CD14-positive monocyte (primary cell): ENCODE results near the gene HPS1. TPM values are rescaled to one million over a fixed set of nuclear protein-coding genes. Genes with fewer than 3 reads are reported as not detected.

Experiments
- DNase-seq, 3 donors: peaks; one replicate each; pipeline ENCODE4 v3.0.0-alpha.2; 2011 to 2022
- H2AFZ ChIP-seq: 2 replicates; pipeline ENCODE4 v1.6.0; 2012; ENCODE audit warnings: mild to moderate bottlenecking, low read depth, low read length, inconsistent platforms; ENCODE audit not compliant: insufficient read depth, poor library complexity, severe bottlenecking
- H3K27ac ChIP-seq, 2 donors: 1 replicate in 1 of 2; 2 replicates in 1 of 2; pipeline ENCODE4 v1.5.1; 2012 to 2013; ENCODE audit warnings: low read length in 2 of 2, control low read depth in 1 of 2, inconsistent platforms in 1 of 2, low read depth in 1 of 2, mild to moderate bottlenecking in 1 of 2
- H3K27me3 ChIP-seq, 2 donors: one replicate each; pipeline versions ENCODE4 v1.6.0 to v1.6.1; 2011 to 2013; ENCODE audit warnings: low read length in 2 of 2; ENCODE audit not compliant: control insufficient read depth in 2 of 2, insufficient read depth in 2 of 2
- H3K36me3 ChIP-seq, 2 donors: replicated peaks in 1 of 2; 1 replicate in 1 of 2; 2 replicates in 1 of 2; pipeline versions ENCODE4 v1.5.1 to v1.6.1; 2012 to 2013; ENCODE audit warnings: low read length in 2 of 2, control low read depth in 1 of 2, inconsistent platforms in 1 of 2, mild to moderate bottlenecking in 1 of 2; ENCODE audit not compliant: insufficient read depth in 2 of 2, control insufficient read depth in 1 of 2
- H3K4me1 ChIP-seq, 2 donors: 1 replicate in 1 of 2; 2 replicates in 1 of 2; pipeline versions ENCODE4 v1.5.1 to v1.6.1; 2012 to 2013; ENCODE audit warnings: low read length in 2 of 2, control low read depth in 1 of 2, inconsistent platforms in 1 of 2, mild to moderate bottlenecking in 1 of 2, moderate library complexity in 1 of 2; ENCODE audit not compliant: insufficient read depth in 2 of 2, control insufficient read depth in 1 of 2
- H3K4me2 ChIP-seq: replicated peaks from 2 replicates; pipeline ENCODE3; 2012; ENCODE audit warnings: low read length, moderate library complexity, mild to moderate bottlenecking; ENCODE audit not compliant: poor library complexity, severe bottlenecking; ENCODE audit errors: extremely low read depth
- H3K4me3 ChIP-seq, 3 experiments: fragments of 200-600 bp in 1 of 3; sonication (generic) in 1 of 3; replicated peaks in 1 of 3; 1 replicate in 2 of 3; 2 replicates in 1 of 3; pipeline ENCODE4 v1.5.1; 2011 to 2013; ENCODE audit warnings: low read length in 3 of 3, mild to moderate bottlenecking in 3 of 3, control low read depth in 2 of 3, low read depth in 2 of 3, inconsistent platforms in 1 of 3, moderate library complexity in 1 of 3
- H3K79me2 ChIP-seq: 2 replicates; pipeline ENCODE4 v1.6.0; 2012; ENCODE audit warnings: mild to moderate bottlenecking, control low read depth, inconsistent platforms, low read length, moderate library complexity; ENCODE audit not compliant: insufficient read depth
- H3K9ac ChIP-seq: 2 replicates; pipeline ENCODE4 v1.6.0; 2017; ENCODE audit warnings: low read length, mild to moderate bottlenecking; ENCODE audit not compliant: insufficient read depth, poor library complexity, severe bottlenecking
- H3K9me3 ChIP-seq, 2 donors: replicated peaks in 1 of 2; 1 replicate in 1 of 2; 2 replicates in 1 of 2; pipeline versions ENCODE4 v1.5.1 to v1.6.1; 2012 to 2013; ENCODE audit warnings: low read length in 2 of 2, control low read depth in 1 of 2; ENCODE audit not compliant: control insufficient read depth in 1 of 2, insufficient read depth in 1 of 2
- H4K20me1 ChIP-seq: 2 replicates; pipeline ENCODE4 v1.6.0; 2012; ENCODE audit warnings: mild to moderate bottlenecking, low read length, control low read depth, moderate library complexity; ENCODE audit not compliant: insufficient read depth
- H3K27ac Mint-ChIP-seq, 7 donors: one replicate each; pipeline ENCODE4 v1.8.0; 2020; ENCODE audit warnings: mild to moderate bottlenecking in 7 of 7, mixed read lengths in 7 of 7, moderate library complexity in 6 of 7, inconsistent platforms in 2 of 7
- H3K27me3 Mint-ChIP-seq, 3 donors: one replicate each; pipeline ENCODE4 v1.8.0; 2021 to 2022; ENCODE audit warnings: low read depth in 3 of 3, mild to moderate bottlenecking in 3 of 3, mixed read lengths in 3 of 3, moderate library complexity in 3 of 3, inconsistent platforms in 1 of 3
- H3K36me3 Mint-ChIP-seq, 2 donors: one replicate each; pipeline ENCODE4 v1.8.0; 2020; ENCODE audit warnings: mixed read lengths in 2 of 2, inconsistent platforms in 1 of 2, mild to moderate bottlenecking in 1 of 2
- H3K4me1 Mint-ChIP-seq: one replicate; pipeline ENCODE4 v1.8.0; 2020; ENCODE audit warnings: mild to moderate bottlenecking, mixed read lengths
- H3K4me3 Mint-ChIP-seq, 2 donors: one replicate each; pipeline ENCODE4 v1.8.0; 2020; ENCODE audit warnings: mild to moderate bottlenecking in 2 of 2, mixed read lengths in 2 of 2, moderate library complexity in 1 of 2
- H3K9me3 Mint-ChIP-seq, 7 donors: one replicate each; pipeline ENCODE4 v1.8.0; 2020 to 2022; ENCODE audit warnings: mixed read lengths in 7 of 7, mild to moderate bottlenecking in 6 of 7, moderate library complexity in 6 of 7, inconsistent platforms in 2 of 7
- CTCF ChIP-seq: fragments of 200-600 bp; IDR thresholded peaks from one replicate; pipeline ENCODE4 v1.8.0; 2022; ENCODE audit warnings: antibody characterized with exemption, mild to moderate bottlenecking
- WGBS: methylation state at CpG from one replicate; pipeline ENCODE4 v1.1.5; 2013; ENCODE audit warnings: missing lambda C conversion rate; ENCODE audit not compliant: insufficient coverage; 5-methylcytosine and 5-hydroxymethylcytosine counted together
- intact Hi-C, 2 donors: fragments of 100-400 bp; cut with micrococcal nuclease; formaldehyde crosslinking; loops; one replicate each; pipeline versions ENCODE4 v1.15.0 to v1.15.1; 2023
- polyA plus RNA-seq, 3 donors: library from polyadenylated mRNA; depleted of rRNA in 1 of 3; unstranded in 2 of 3; stranded (reverse) in 1 of 3; fragments of 300-500 nt in 2 of 3; fragments of >200 nt in 1 of 3; fragmentation: Illumina TruSeq in 2 of 3; gene quantifications; 1 replicate in 2 of 3; 2 replicates in 1 of 3; pipeline ENCODE4 v1.2.3, GENCODE V29; 2012 to 2021

HPS1 gene
- polyA plus RNA-seq, 3 donors, result 73.0 to 135 (median 85.2) TPM

- Histone ChIP-seq H3K36me3 (no peaks in the 10 kb centered on the region), H3K4me3 (no peak overlapping the region), H3K9ac (no peak overlapping the region), H3K27ac (no peak overlapping the region), H3K79me2 (no peaks in the 10 kb centered on the region), H3K9me3 (no peaks in the 10 kb centered on the region), H3K4me1 (no peaks in the 10 kb centered on the region), H3K27me3 (no peaks in the 10 kb centered on the region), H2AFZ (no peak overlapping the region), H4K20me1 (no peaks in the 10 kb centered on the region), H3K4me2 (no peak overlapping the region)
- H3K4me1 Mint-ChIP-seq, result no peaks in the 10 kb centered on the region
- H3K27ac Mint-ChIP-seq, result no peak overlapping the region
- no peak for DNase-seq
- intact Hi-C loops, result no loop called here
- no peak for TF ChIP-seq CTCF
- no peak overlapping the region for H3K4me3 Mint-ChIP-seq
- 100% methylated on average over 1 of the region's 2 CpGs for WGBS
- peaks cover 0 to 5% (median 3%) of the 10 kb centered on the region in 3 donors for H3K27me3 Mint-ChIP-seq
- H3K36me3 Mint-ChIP-seq, result no peaks in the 10 kb centered on the region
- peaks cover 0 to 3% (median 1%) of the 10 kb centered on the region in 7 donors for H3K9me3 Mint-ChIP-seq
These were observed 35.4 kb upstream of the HPS1 start for GRCh38 chr10:98482096-98482495.

GRCh38 chr10:98481404-98481945 is 34.7 kb upstream of the HPS1 start:
- Mint-ChIP-seq H3K36me3 (no peaks in the 10 kb centered on the region), H3K4me3 (no peak overlapping the region), H3K9me3 (peaks cover 0 to 3% (median 1%) of the 10 kb centered on the region in 7 donors), H3K27ac (no peak overlapping the region), H3K27me3 (peaks cover 0 to 5% (median 5%) of the 10 kb centered on the region in 3 donors), H3K4me1 (no peaks in the 10 kb centered on the region)
- Histone ChIP-seq H3K36me3 (no peaks in the 10 kb centered on the region), H3K79me2 (no peaks in the 10 kb centered on the region), H3K27ac (no peak overlapping the region), H2AFZ (no peak overlapping the region), H3K4me1 (no peaks in the 10 kb centered on the region), H3K4me3 (no peak overlapping the region), H3K27me3 (no peaks in the 10 kb centered on the region), H3K9me3 (no peaks in the 10 kb centered on the region), H4K20me1 (no peaks in the 10 kb centered on the region), H3K4me2 (no peak overlapping the region), H3K9ac (no peak overlapping the region)
- no peak for TF ChIP-seq CTCF
- intact Hi-C loops, result no loop called here
- 98% methylated on average over 4 of the region's 5 CpGs for WGBS
- no peak for DNase-seq
